ENCODE measurements around the gene CD40.

CD40 gene

DNA sequence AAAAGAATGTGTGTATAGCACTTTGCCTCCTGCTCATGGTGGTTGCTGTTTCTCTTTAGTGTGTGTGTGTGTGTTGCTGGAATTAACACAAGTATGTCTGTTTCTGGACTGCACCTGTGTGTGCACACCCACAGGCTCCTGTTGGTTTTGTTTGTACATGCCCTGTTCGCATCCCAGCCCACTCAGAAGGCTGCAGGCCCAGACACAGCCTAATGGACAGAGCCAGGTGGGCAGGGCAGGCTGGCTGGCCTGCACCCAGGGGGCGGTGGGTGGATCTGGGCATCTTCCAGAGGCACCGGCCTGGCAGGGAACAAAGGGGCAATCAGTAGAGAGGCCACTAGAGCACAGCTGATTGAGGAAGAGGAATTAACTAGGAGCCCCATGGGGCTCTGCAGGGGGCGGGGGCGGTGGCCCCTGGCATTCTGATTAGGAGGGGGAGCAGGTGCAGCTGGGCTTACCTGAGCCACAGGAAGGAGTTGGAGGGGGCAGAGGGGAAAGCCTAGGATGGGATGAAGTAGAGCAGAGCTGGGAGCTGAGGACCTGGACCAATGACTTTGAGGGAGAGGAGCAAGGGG, 21.9 kb downstream of the CD40 start:
- H3K9me3 ChIP-seq (ENCODE audit: insufficient read depth, low read length) = no peaks in the 10 kb centered on the region
- no peaks in the 10 kb centered on the region for H3K36me3 ChIP-seq (ENCODE audit: low read length)
- H3K4me3 ChIP-seq (ENCODE audit: insufficient read depth, low read length, poor library complexity, severe bottlenecking) = no peak overlapping the region
- no peaks in the 10 kb centered on the region for H3K79me2 ChIP-seq (ENCODE audit: insufficient read depth, low read length)
- no peaks in the 10 kb centered on the region for H3F3A ChIP-seq (ENCODE audit: insufficient read depth)
- no peak overlapping the region for H3K27ac ChIP-seq (ENCODE audit: low read depth, low read length)
- no peaks in the 10 kb centered on the region for H3K9me2 ChIP-seq (replicated peaks; ENCODE audit: insufficient read depth, low read length)
- H2AFZ ChIP-seq (ENCODE audit: low read depth, low read length, severe bottlenecking) = no peak overlapping the region
- 0 out of 2 replicates have a peak, but pooled peaks cover 4% of the 10 kb centered on the region for H3K27me3 ChIP-seq (ENCODE audit: low read length)
- no peak overlapping the region for H3K4me2 ChIP-seq (ENCODE audit: low read depth, low read length, poor library complexity, severe bottlenecking)
- H4K20me1 ChIP-seq (ENCODE audit: low read depth, low read length) = no peaks in the 10 kb centered on the region
- no peak overlapping the region for H3K9ac ChIP-seq (ENCODE audit: low read length)
- TF ChIP-seq EZH2phosphoT487 (conservative IDR thresholded peaks at IDR 0.05; ENCODE audit: low read length) = no peak
- TF ChIP-seq, protein P1, sequence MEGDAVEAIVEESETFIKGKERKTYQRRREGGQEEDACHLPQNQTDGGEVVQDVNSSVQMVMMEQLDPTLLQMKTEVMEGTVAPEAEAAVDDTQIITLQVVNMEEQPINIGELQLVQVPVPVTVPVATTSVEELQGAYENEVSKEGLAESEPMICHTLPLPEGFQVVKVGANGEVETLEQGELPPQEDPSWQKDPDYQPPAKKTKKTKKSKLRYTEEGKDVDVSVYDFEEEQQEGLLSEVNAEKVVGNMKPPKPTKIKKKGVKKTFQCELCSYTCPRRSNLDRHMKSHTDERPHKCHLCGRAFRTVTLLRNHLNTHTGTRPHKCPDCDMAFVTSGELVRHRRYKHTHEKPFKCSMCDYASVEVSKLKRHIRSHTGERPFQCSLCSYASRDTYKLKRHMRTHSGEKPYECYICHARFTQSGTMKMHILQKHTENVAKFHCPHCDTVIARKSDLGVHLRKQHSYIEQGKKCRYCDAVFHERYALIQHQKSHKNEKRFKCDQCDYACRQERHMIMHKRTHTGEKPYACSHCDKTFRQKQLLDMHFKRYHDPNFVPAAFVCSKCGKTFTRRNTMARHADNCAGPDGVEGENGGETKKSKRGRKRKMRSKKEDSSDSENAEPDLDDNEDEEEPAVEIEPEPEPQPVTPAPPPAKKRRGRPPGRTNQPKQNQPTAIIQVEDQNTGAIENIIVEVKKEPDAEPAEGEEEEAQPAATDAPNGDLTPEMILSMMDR (IDR thresholded peaks at IDR 0.05; ENCODE audit: insufficient read depth, low read length, poor library complexity, severe bottlenecking) = no peak

DNA sequence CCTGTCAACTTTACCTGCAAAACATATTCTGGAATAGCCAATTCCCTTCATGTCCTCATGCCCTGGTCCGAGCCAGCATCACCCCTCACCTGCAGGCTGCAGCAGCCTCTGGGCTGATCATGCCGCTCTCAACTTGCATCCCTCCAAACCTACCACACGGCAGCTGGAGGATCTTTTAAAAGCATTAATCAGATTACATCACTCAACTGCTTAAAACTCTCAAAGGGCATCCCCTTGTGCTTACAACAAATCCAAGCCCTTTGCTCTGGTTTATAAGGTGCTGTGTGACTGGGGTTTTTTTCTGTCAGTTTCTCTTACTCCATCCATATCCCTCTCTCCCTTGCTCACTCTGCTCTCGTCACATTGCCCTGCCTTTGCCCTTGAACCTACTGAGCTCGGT, 24.0 kb downstream of the CD40 start:
- no peak overlapping the region for H3K9ac ChIP-seq (ENCODE audit: low read length)
- H3K27ac ChIP-seq (ENCODE audit: low read depth, low read length) = no peak overlapping the region
- H2AFZ ChIP-seq (ENCODE audit: low read depth, low read length, severe bottlenecking) = no peak overlapping the region
- TF ChIP-seq EZH2phosphoT487 (conservative IDR thresholded peaks at IDR 0.05; ENCODE audit: low read length) = no peak
- TF ChIP-seq, protein P1 (IDR thresholded peaks at IDR 0.05; ENCODE audit: insufficient read depth, low read length, poor library complexity, severe bottlenecking) = no peak
- H3K9me3 ChIP-seq (ENCODE audit: insufficient read depth, low read length) = no peaks in the 10 kb centered on the region
- no peaks in the 10 kb centered on the region for H3K9me2 ChIP-seq (replicated peaks; ENCODE audit: insufficient read depth, low read length)
- no peaks in the 10 kb centered on the region for H3K79me2 ChIP-seq (ENCODE audit: insufficient read depth, low read length)
- 0 out of 2 replicates have a peak, but pooled peaks cover 4% of the 10 kb centered on the region for H3K27me3 ChIP-seq (ENCODE audit: low read length)
- H3K36me3 ChIP-seq (ENCODE audit: low read length) = no peaks in the 10 kb centered on the region
- H3K4me2 ChIP-seq (ENCODE audit: low read depth, low read length, poor library complexity, severe bottlenecking) = no peak overlapping the region
- H3K4me3 ChIP-seq (ENCODE audit: insufficient read depth, low read length, poor library complexity, severe bottlenecking) = no peak overlapping the region
- no peaks in the 10 kb centered on the region for H4K20me1 ChIP-seq (ENCODE audit: low read depth, low read length)
- no peaks in the 10 kb centered on the region for H3F3A ChIP-seq (ENCODE audit: insufficient read depth)

DNA sequence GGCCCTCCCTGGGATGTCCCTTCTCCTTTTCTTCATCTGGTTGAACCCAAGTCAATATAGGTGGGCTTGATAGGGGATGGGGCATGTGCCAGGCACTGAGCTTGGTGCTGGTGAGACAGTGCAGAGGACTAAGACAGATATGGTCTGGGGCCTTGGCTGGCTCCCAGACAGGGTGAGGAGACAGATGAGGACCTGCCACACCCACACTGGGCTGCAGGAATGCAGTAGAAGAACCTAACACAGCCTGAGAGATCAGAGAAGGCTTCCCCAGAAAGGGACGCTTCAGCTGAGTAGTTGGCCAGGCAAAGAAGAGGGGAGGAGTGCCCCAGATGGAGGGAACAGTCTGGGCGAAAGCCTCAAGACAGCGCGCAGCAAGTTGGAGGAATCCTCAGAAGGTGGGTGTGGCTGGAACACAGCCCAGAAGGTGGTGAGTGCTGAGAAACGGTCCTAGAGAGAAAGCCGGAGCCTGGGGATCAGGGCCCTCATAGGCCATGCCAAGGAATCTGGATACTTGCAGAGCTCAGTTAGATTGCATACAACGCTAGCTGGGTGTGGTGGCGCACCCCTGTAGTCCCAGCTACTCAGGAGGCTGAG, 26.4 kb downstream of the CD40 start:
- Histone ChIP-seq H3K4me2 (ENCODE audit: low read depth, low read length, poor library complexity, severe bottlenecking) (no peak overlapping the region), H3K9me2 (replicated peaks; ENCODE audit: insufficient read depth, low read length) (no peaks in the 10 kb centered on the region), H3K9me3 (ENCODE audit: insufficient read depth, low read length) (no peaks in the 10 kb centered on the region), H3K79me2 (ENCODE audit: insufficient read depth, low read length) (no peaks in the 10 kb centered on the region), H2AFZ (ENCODE audit: low read depth, low read length, severe bottlenecking) (no peak overlapping the region), H3K36me3 (ENCODE audit: low read length) (no peaks in the 10 kb centered on the region), H3K4me3 (ENCODE audit: insufficient read depth, low read length, poor library complexity, severe bottlenecking) (no peak overlapping the region), H3K27me3 (ENCODE audit: low read length) (0 out of 2 replicates have a peak, but pooled peaks cover 4% of the 10 kb centered on the region), H3K9ac (ENCODE audit: low read length) (no peak overlapping the region), H4K20me1 (ENCODE audit: low read depth, low read length) (no peaks in the 10 kb centered on the region), H3F3A (ENCODE audit: insufficient read depth) (no peaks in the 10 kb centered on the region), H3K27ac (ENCODE audit: low read depth, low read length) (no peak overlapping the region)
- TF ChIP-seq, protein P1 (IDR thresholded peaks at IDR 0.05; ENCODE audit: insufficient read depth, low read length, poor library complexity, severe bottlenecking) = no peak
- no peak for TF ChIP-seq EZH2phosphoT487 (conservative IDR thresholded peaks at IDR 0.05; ENCODE audit: low read length)
